Heart right ventricle (tissue), 16 donors: Measurements from ENCODE around the gene TSACC. TPM values are rescaled to one million over a fixed set of nuclear protein-coding genes. Genes with fewer than 3 reads are reported as not detected.

Experiments used
- ATAC-seq, 8 donors: fragments of 200-7000 bp; cut with Tn5 transposase; one replicate each; pipeline ENCODE4 v1.9.1; 2020; ENCODE audit warnings: mild to moderate bottlenecking in 8 of 8, moderate library complexity in 8 of 8, moderate number of reproducible peaks in 1 of 8
- DNase-seq, 2 donors: peaks; one replicate each; pipeline ENCODE4 v3.0.0-alpha.2; 2020
- H3K27ac ChIP-seq, 10 donors: fragments of 200-600 bp; sonication (generic) in 2 of 10; one replicate each; pipeline versions ENCODE4 v1.5.0 to v1.8.0; 2020 to 2022; ENCODE audit warnings: mild to moderate bottlenecking in 3 of 10
- H3K27me3 ChIP-seq, 7 donors: fragments of 200-600 bp; one replicate each; pipeline ENCODE4 v1.8.0; 2021 to 2022; ENCODE audit warnings: mild to moderate bottlenecking in 2 of 7
- H3K36me3 ChIP-seq, 9 donors: fragments of 200-600 bp; sonication (generic) in 1 of 9; one replicate each; pipeline versions ENCODE4 v1.5.0 to v1.8.0; 2020 to 2022; ENCODE audit warnings: mild to moderate bottlenecking in 2 of 9
- H3K4me1 ChIP-seq, 9 donors: fragments of 200-600 bp; sonication (generic) in 1 of 9; one replicate each; pipeline versions ENCODE4 v1.5.0 to v1.8.0; 2020 to 2022; ENCODE audit warnings: mild to moderate bottlenecking in 4 of 9
- H3K4me3 ChIP-seq, 10 donors: fragments of 200-600 bp; sonication (generic) in 2 of 10; one replicate each; pipeline versions ENCODE4 v1.5.0 to v1.8.0; 2020 to 2022; ENCODE audit warnings: mild to moderate bottlenecking in 7 of 10, moderate library complexity in 2 of 10
- H3K9me3 ChIP-seq, 11 donors: fragments of 200-600 bp in 10 of 11; sonication (generic) in 2 of 11; one replicate each; pipeline versions ENCODE4 v1.5.0 to v1.8.0; 2013 to 2022; ENCODE audit warnings: mild to moderate bottlenecking in 2 of 11, control low read depth in 1 of 11, moderate library complexity in 1 of 11
- CTCF ChIP-seq, 9 donors: fragments of 200-600 bp; sonication (generic) in 2 of 9; IDR thresholded peaks; one replicate each; pipeline versions ENCODE4 v1.5.0 to v1.8.0; 2021 to 2022; ENCODE audit warnings: antibody characterized with exemption in 9 of 9, mild to moderate bottlenecking in 5 of 9, moderate library complexity in 1 of 9
- WGBS, 2 donors: extraction: QIAGEN DNeasy Blood & Tissue Kit; methylation state at CpG; one replicate each; pipeline ENCODE4 v1.1.7; 2013; ENCODE audit warnings: inconsistent platforms in 1 of 2; 5-methylcytosine and 5-hydroxymethylcytosine counted together
- intact Hi-C, 10 donors: fragments of 100-400 bp; cut with DNase I; formaldehyde crosslinking; loops; one replicate each; pipeline versions ENCODE4 v1.11.1 to v1.14.2; 2022
- polyA plus RNA-seq, 2 donors: library from polyadenylated mRNA; stranded (reverse); fragments of 200-250 nt; gene quantifications; one replicate each; pipeline ENCODE4 v1.2.3, GENCODE V29; 2013
- total RNA-seq, 10 donors: library from RNA; stranded (reverse); fragmentation: NEBNext Ultra II Directional in 3 of 10; extraction: Animal tissue kit (Norgen Biotek cat#: 25700) in 3 of 10; gene quantifications; one replicate each; pipeline versions ENCODE4 v1.2.1 to v1.2.4, GENCODE V29; 2021 to 2023
- donor health status: Arrhythmogenic right ventricular cardiomyopathy.
- donor health status: ischemic (EF 13 %, LVEDD 7.1; RV severe dilation, severe dysfunction).
- donor health status: healthy with polysubstance abuse.
- donor health status: DM: no; HTN: yes; CAD: no.
- donor health status: DM: no; HTN: no; CAD: no.
- donor health status: ischemic (EF 25% LVEDD 6.9; RV normal size, moderate dysfunction).
- donor health status: ischemic (EF 25% LVEDD 5.7; RV mildly dilated, moderate dysfunction).
- donor health status: healthy.
- donor health status: DM: yes; HTN: yes; CAD: no.
- donor health status: Ischemic cardiomyopathy.
- donor health status: ischemic (EF 35%, LVEDD 5.7; RV mildly dilated, moderate dysfunction).
- donor health status: nonischemic (EF 11% LVEDD 7.7; RV severe dilation, severe dysfunction).
- donor health status: DM: yes; HTN: yes; CAD: no.
- donor health status: PGD.
- donor health status: ischemic (EF 29% LVEDD 5.4; RV normal size, mild dysfunction).
- donor health status: nonischemic (EF 23%, LVEDD 6.1; RV moderate dilation, normal function).

Gene TSACC
- total and polyA plus RNA-seq, 12 donors = 0.64 to 0.79 (median 0.66) TPM; not detected in 9

- no peak for TF ChIP-seq CTCF (IDR thresholded peaks at IDR 0.05)
- Histone ChIP-seq H3K4me1 (peaks cover 5 to 39% (median 27%) of the 10 kb centered on the region in 9 donors), H3K36me3 (peaks cover 0 to 26% (median under 1%) of the 10 kb centered on the region in 9 donors), H3K9me3 (no peaks in the 10 kb centered on the region), H3K27me3 (no peaks in the 10 kb centered on the region), H3K27ac (no peak overlapping the region), H3K4me3 (no peak overlapping the region)
- 88 to 90% methylated on average over 9 of the region's 9 CpGs for WGBS, 2 donors
- DNase-seq (no peak), ATAC-seq (no peak)
- intact Hi-C loops = no loop called here
These were observed 44.4 kb upstream of the TSACC start for GRCh38 chr1:156293895-156294294.

- peak within 1 kb of the TSS in 8 of 10 donors; percentile 34 to 88 (median 60) for H3K27ac ChIP-seq
- H3K9me3 ChIP-seq = no peaks in the 10 kb centered on the region
- DNase-seq = peak; percentile 64
- H3K36me3 ChIP-seq = peaks cover 0 to 18% (median 0%) of the 10 kb centered on the region in 9 donors
- H3K27me3 ChIP-seq = no peaks in the 10 kb centered on the region
- H3K4me1 ChIP-seq = peaks cover 5 to 35% (median 27%) of the 10 kb centered on the region in 9 donors
- TF ChIP-seq CTCF (IDR thresholded peaks at IDR 0.05) = no peak
- intact Hi-C loops = no loop called here
- ATAC-seq = peak in 7 of 8 donors; percentile 30 to 64 (median 57)
- H3K4me3 ChIP-seq = peak within 1 kb of the TSS; percentile 50 to 97 (median 76)
- 0 to 1% methylated on average over 17 of the region's 17 CpGs for WGBS, 2 donors
These were observed 42.9 kb upstream of the TSACC start, which contains the start of gene GLMP for GRCh38 chr1:156295391-156295947. Gene GLMP (minus strand): TSS chr1:156295679. CDS start chr1:156295645, 34 bp downstream.

GRCh38 chr1:156298852-156299357 is 39.4 kb upstream of the TSACC start, which contains the start of gene VHLL:
Gene VHLL (minus strand): TSS chr1:156299307. CDS start chr1:156299189, 118 bp downstream.
- 91 to 93% methylated on average over 19 of the region's 19 CpGs for WGBS, 2 donors

GRCh38 chr1:156303241-156303640 is 35.1 kb upstream of the TSACC start:
- DNase-seq = no peak
- no peak for ATAC-seq
- WGBS, 2 donors = 97% methylated on average over 4 of the region's 4 CpGs
- no peaks in the 10 kb centered on the region for H3K9me3 ChIP-seq
- intact Hi-C loops = no loop called here
- H3K4me3 ChIP-seq = no peak overlapping the region
- no peak for TF ChIP-seq CTCF (IDR thresholded peaks at IDR 0.05)
- no peak overlapping the region for H3K27ac ChIP-seq
- H3K4me1 ChIP-seq = no peaks in the 10 kb centered on the region
- H3K36me3 ChIP-seq = peaks cover 0 to 48% (median 12%) of the 10 kb centered on the region in 9 donors
- H3K27me3 ChIP-seq = no peaks in the 10 kb centered on the region

More at GRCh38 chr1:156298852-156299357, 39.4 kb upstream of the TSACC start, which contains the start of gene VHLL:
- peaks cover 5 to 19% (median 14%) of the 10 kb centered on the region in 9 donors for H3K4me1 ChIP-seq
- H3K9me3 ChIP-seq = no peaks in the 10 kb centered on the region
- no peak for TF ChIP-seq CTCF (IDR thresholded peaks at IDR 0.05)
- DNase-seq = no peak
- H3K36me3 ChIP-seq = peaks cover 0 to 11% (median 0%) of the 10 kb centered on the region in 9 donors
- no peak within 1 kb of the TSS for H3K27ac ChIP-seq
- no peaks in the 10 kb centered on the region for H3K27me3 ChIP-seq
- no peak within 1 kb of the TSS for H3K4me3 ChIP-seq
- intact Hi-C loops = no loop called here
- no peak for ATAC-seq
